Uterus (tissue), 4 donors: ENCODE measurements around the gene MFAP4. TPM values are rescaled to one million over a fixed set of nuclear protein-coding genes. Genes with fewer than 3 reads are reported as not detected.
A peak's percentile ranks its signal among the peaks of the same experiment; 100 is the strongest.

Experiments used
- DNase-seq, 2 donors: peaks; one replicate each; pipeline ENCODE4 v3.0.0-alpha.2; 2019 to 2020
- H3K27ac ChIP-seq, 2 donors: fragments of 200-600 bp; sonication (generic); 1 replicate in 1 of 2; 2 replicates in 1 of 2; pipeline ENCODE4 v1.5.1; 2016 to 2018
- H3K27me3 ChIP-seq, 2 donors: fragments of 200-600 bp; sonication (generic); one replicate each; pipeline ENCODE4 v1.5.1; 2018 to 2019; ENCODE audit warnings: control low read depth in 1 of 2
- H3K36me3 ChIP-seq, 2 donors: fragments of 200-600 bp; sonication (generic); one replicate each; pipeline ENCODE4 v1.5.1; 2019; ENCODE audit warnings: control low read depth in 1 of 2
- H3K4me1 ChIP-seq, 2 donors: fragments of 200-600 bp; sonication (generic); one replicate each; pipeline ENCODE4 v1.5.1; 2018 to 2019; ENCODE audit warnings: control low read depth in 1 of 2
- H3K4me3 ChIP-seq, 2 donors: fragments of 200-600 bp; sonication (generic); 1 replicate in 1 of 2; 2 replicates in 1 of 2; pipeline ENCODE4 v1.5.1; 2018 to 2019; ENCODE audit warnings: mild to moderate bottlenecking in 1 of 2
- H3K9me3 ChIP-seq, 2 donors: fragments of 200-600 bp; sonication (generic); one replicate each; pipeline ENCODE4 v1.5.1; 2019; ENCODE audit warnings: control low read depth in 1 of 2
- CTCF ChIP-seq, 4 experiments: fragments of 200-600 bp in 2 of 4; fragments of 450-650 bp in 2 of 4; sonication (generic) in 2 of 4; IDR thresholded peaks; one replicate each; pipeline ENCODE4 v1.5.1; 2016 to 2019; ENCODE audit warnings: antibody characterized with exemption in 4 of 4, mild to moderate bottlenecking in 2 of 4, moderate library complexity in 1 of 4
- POLR2A ChIP-seq, 2 donors: fragments of 450-650 bp; IDR thresholded peaks; one replicate each; pipeline ENCODE4 v1.6.1; 2016; ENCODE audit warnings: antibody characterized with exemption in 2 of 2, mild to moderate bottlenecking in 1 of 2, moderate library complexity in 1 of 2
- intact Hi-C: fragments of 100-400 bp; cut with DNase I; formaldehyde crosslinking; loops from one replicate; pipeline ENCODE4 v1.15.1; 2023; ENCODE audit warnings: low total_unique reads
- total RNA-seq, 4 donors: library from RNA; depleted of rRNA in 3 of 4; stranded (reverse); fragments of >200 nt in 3 of 4; gene quantifications; one replicate each; pipeline versions ENCODE4 v1.1.0 to v1.2.4, GENCODE V29; 2014 to 2023
- donor health status: DM: yes; HTN: yes; CAD: no.

The MFAP4 gene
- total RNA-seq, result 100 to 1,000 TPM in 2 of 4 donors, 10 to 100 TPM in 2; 81.2 to 149 (median 117) TPM

GRCh38 chr17:19386974-19387920 is at the start of gene MFAP4:
TSS of gene MFAP4 (minus strand) at chr17:19387190. CDS start at chr17:19387155, 35 bp downstream.
- H3K9me3 ChIP-seq, result no peaks in the 10 kb centered on the region
- TF ChIP-seq POLR2A (IDR thresholded peaks at IDR 0.05) (peak in 1 of 2 donors; percentile 22), CTCF (IDR thresholded peaks at IDR 0.05) (no peak)
- no peaks in the 10 kb centered on the region for H3K27me3 ChIP-seq
- no peaks in the 10 kb centered on the region for H3K36me3 ChIP-seq
- DNase-seq, result peak; percentile 92 to 93
- intact Hi-C loops, result no loop called here
- H3K4me1 ChIP-seq, result peaks cover 30 to 32% of the 10 kb centered on the region in 2 donors
- peak within 1 kb of the TSS; percentile 91 to 97 for H3K27ac ChIP-seq
- H3K4me3 ChIP-seq, result peak within 1 kb of the TSS; percentile 15 to 38

- H3K4me3 ChIP-seq, result no peak overlapping the region
- no peaks in the 10 kb centered on the region for H3K36me3 ChIP-seq
- H3K9me3 ChIP-seq, result no peaks in the 10 kb centered on the region
- intact Hi-C loops, result no loop called here
- TF ChIP-seq CTCF (IDR thresholded peaks at IDR 0.05), result no peak
- no peak overlapping the region for H3K27ac ChIP-seq
- no peaks in the 10 kb centered on the region for H3K4me1 ChIP-seq
- DNase-seq, result no peak
- H3K27me3 ChIP-seq, result no peaks in the 10 kb centered on the region
These were observed 46.8 kb upstream of the MFAP4 start for GRCh38 chr17:19433727-19434340.

- Histone ChIP-seq H3K27me3 (no peaks in the 10 kb centered on the region), H3K4me1 (no peaks in the 10 kb centered on the region), H3K9me3 (no peaks in the 10 kb centered on the region), H3K27ac (no peak overlapping the region), H3K4me3 (no peak overlapping the region), H3K36me3 (no peaks in the 10 kb centered on the region)
- no peak for DNase-seq
- intact Hi-C loops, result no loop called here
- TF ChIP-seq CTCF (IDR thresholded peaks at IDR 0.05) (no peak), POLR2A (IDR thresholded peaks at IDR 0.05) (no peak)
These were observed 46.3 kb upstream of the MFAP4 start for GRCh38 chr17:19433255-19433654.

- no peaks in the 10 kb centered on the region for H3K4me1 ChIP-seq
- no peaks in the 10 kb centered on the region for H3K27me3 ChIP-seq
- DNase-seq, result no peak
- no peaks in the 10 kb centered on the region for H3K9me3 ChIP-seq
- no peak overlapping the region for H3K4me3 ChIP-seq
- no peaks in the 10 kb centered on the region for H3K36me3 ChIP-seq
- intact Hi-C loops, result no loop called here
- TF ChIP-seq POLR2A (IDR thresholded peaks at IDR 0.05) (no peak), CTCF (IDR thresholded peaks at IDR 0.05) (no peak)
- H3K27ac ChIP-seq, result no peak overlapping the region
These were observed 44.7 kb upstream of the MFAP4 start for GRCh38 chr17:19431691-19432090.

- H3K4me3 ChIP-seq, result no peak overlapping the region
- no peaks in the 10 kb centered on the region for H3K36me3 ChIP-seq
- intact Hi-C loops, result no loop called here
- no peaks in the 10 kb centered on the region for H3K4me1 ChIP-seq
- H3K27ac ChIP-seq, result peak overlapping the region in 1 of 2 donors; percentile 78
- H3K9me3 ChIP-seq, result no peaks in the 10 kb centered on the region
- DNase-seq, result no peak
- no peaks in the 10 kb centered on the region for H3K27me3 ChIP-seq
- TF ChIP-seq CTCF (IDR thresholded peaks at IDR 0.05), result no peak
- no peak for TF ChIP-seq POLR2A (IDR thresholded peaks at IDR 0.05)
These were observed 39.6 kb upstream of the MFAP4 start for GRCh38 chr17:19426631-19427030.
